GM08714 (cell line): ENCODE results near the gene FGGY.
"Not testable (repeated sequence)": the region's sequence is repeated elsewhere in the genome, so short reads cannot be mapped to it uniquely, and the experiment has no call there.

Experiments
- H3K4me3 ChIP-seq: fragments of 200-500 bp; sonication (Bioruptor generic); 2 replicates; pipeline ENCODE4 v1.5.1; 2014; ENCODE audit warnings: mild to moderate bottlenecking, low read length, inconsistent platforms
- ZNF274 ChIP-seq: IDR thresholded peaks from 2 replicates; pipeline ENCODE4 v1.6.1; 2012; ENCODE audit warnings: mild to moderate bottlenecking, low read depth, low read length

The FGGY gene

GRCh38 chr1:59520827-59521418, 224.0 kb downstream of the FGGY start:
- no peak overlapping the region for H3K4me3 ChIP-seq
- TF ChIP-seq ZNF274 = no peak

GRCh38 chr1:59521456-59521855, 224.6 kb downstream of the FGGY start:
- no peak overlapping the region for H3K4me3 ChIP-seq
- no peak for TF ChIP-seq ZNF274

- H3K4me3 ChIP-seq = no peak overlapping the region
- TF ChIP-seq ZNF274 = no peak
These were observed 226.1 kb downstream of the FGGY start for GRCh38 chr1:59522925-59523505.

- TF ChIP-seq ZNF274 = no peak
- no peak overlapping the region for H3K4me3 ChIP-seq
These were observed 227.0 kb downstream of the FGGY start for GRCh38 chr1:59523745-59524450.

- H3K4me3 ChIP-seq = no peak overlapping the region
- TF ChIP-seq ZNF274 = no peak
These were observed 229.3 kb downstream of the FGGY start for GRCh38 chr1:59526240-59526639.

DNA sequence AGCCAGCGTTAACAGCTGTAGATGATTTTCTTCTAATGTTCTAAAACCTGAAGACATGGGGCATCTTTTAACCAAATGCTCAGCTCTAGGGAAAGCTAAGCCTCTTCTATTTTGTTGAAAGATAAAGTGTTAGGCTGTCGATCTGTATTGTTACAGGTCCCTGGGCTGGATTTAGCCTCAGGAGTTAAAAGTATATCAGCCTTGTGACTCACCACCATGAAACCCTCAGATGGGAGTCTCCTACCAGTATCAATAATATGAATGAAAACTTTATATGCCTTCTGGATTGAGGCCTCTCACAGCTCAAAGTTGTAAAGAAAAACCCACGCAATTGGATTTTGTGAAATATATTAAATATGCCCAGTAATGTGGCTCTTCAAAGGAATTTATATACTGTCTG, 231.6 kb downstream of the FGGY start:
- no peak overlapping the region for H3K4me3 ChIP-seq
- no peak for TF ChIP-seq ZNF274

DNA sequence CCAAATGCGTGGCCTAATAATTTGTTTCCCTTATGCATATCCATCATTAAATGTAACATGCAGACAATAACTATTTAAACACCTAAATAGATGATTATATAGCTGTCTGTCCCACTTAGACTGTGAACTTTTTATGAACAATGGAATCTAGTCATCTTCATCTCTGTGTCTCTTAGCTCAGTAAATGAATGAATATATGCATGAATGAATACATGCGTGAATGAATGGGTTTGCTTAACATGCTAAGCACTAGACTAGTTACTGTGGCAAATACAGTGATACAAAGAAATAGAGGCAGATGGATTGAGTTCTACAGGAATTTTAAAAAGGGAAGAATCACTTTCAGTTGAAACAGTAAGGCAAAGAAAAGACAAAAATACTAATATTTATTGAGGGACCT, 232.0 kb downstream of the FGGY start:
- TF ChIP-seq ZNF274 = no peak
- no peak overlapping the region for H3K4me3 ChIP-seq

DNA sequence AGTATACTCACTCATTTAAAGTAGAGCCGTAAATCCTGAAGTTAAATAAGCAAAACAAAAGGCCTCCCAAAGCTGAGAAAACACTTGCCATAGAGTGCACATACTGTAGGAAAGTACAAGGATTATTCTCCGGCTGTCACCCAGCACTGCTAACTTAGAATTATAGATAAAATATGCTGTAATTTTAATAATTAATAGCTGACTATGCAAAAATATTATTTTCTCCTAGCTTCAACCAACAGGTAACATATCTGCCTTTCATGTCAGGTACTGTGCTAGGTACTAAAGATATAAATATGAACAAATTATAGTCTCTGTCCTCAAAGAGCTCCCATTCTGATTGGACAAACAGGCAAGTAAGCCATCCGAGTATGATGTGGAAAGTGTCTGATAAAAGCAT, 233.2 kb downstream of the FGGY start:
- TF ChIP-seq ZNF274 = no peak
- H3K4me3 ChIP-seq = no peak overlapping the region

DNA sequence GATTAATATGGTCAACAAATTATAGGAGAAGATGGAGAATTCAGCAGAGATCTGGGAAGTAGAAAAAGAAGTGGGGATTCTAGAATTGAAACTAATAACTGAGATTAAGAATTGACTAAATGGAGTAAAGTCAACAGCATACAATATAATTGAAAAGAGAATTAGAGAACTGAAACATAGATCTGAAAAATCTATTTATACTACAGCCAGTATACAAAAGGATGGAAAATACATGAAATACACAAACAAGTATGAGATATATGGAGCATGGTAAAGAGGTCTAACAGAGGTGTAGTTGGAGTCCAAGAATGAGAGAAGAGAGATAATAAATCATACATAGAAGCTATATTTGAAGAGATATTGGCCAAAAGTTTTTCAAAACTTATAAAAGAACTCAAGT, 235.2 kb downstream of the FGGY start:
- no peak overlapping the region for H3K4me3 ChIP-seq
- TF ChIP-seq ZNF274 = no peak

- H3K4me3 ChIP-seq = not testable (repeated sequence)
These were observed 241.6 kb downstream of the FGGY start for GRCh38 chr1:59538476-59538875.

GRCh38 chr1:59539961-59540681, 243.2 kb downstream of the FGGY start:
- TF ChIP-seq ZNF274 = no peak
- H3K4me3 ChIP-seq = no peak overlapping the region

DNA sequence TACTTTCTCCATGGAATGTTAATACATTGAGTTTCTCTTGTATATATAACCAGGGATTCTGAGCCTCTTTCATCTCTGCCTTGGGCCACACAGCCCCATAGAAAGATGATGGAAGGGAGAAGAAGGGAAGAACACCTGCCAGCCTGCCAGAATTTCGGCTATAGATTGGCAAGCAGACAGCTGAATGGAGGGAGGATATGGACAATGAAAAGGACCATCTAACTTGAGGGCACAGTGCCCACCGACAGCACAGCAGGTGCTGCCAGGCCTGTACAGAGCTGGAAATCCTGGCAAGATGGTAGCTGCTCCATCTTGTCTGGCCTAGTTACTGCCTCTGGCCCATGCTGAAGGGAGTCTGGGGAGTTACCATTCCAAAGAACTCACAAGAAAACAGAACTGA, 244.3 kb downstream of the FGGY start:
- no peak overlapping the region for H3K4me3 ChIP-seq
- no peak for TF ChIP-seq ZNF274

- TF ChIP-seq ZNF274 = no peak
- H3K4me3 ChIP-seq = no peak overlapping the region
These were observed 245.0 kb downstream of the FGGY start for GRCh38 chr1:59541891-59542290.

DNA sequence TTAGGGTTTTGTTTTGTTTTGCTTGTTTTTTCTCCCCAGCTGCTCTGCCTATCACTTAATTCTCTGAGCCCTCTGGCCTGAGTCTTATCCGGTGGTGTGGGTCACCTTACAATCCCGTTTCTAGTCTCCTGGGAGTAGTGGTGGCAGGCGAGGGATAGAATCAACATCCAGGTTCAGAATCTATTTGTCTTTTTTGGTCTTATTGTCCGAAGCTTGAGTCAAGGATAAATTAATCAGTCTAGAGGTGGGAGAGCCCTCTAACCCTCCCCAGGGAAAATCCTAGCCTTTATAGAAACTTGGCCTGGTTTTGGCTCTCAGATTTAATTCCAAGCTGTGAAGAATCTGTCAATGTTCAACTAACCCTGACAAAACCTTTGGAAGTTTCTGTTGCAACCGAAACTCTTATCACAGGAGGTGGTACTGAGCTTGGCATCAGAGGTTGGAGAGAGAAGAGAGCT, 246.3 kb downstream of the FGGY start:
- H3K4me3 ChIP-seq = no peak overlapping the region
- TF ChIP-seq ZNF274 = no peak
